Liver (tissue), 9 donors: ENCODE data around the gene SPRED1. TPM values are rescaled to one million over a fixed set of nuclear protein-coding genes. Genes with fewer than 3 reads are reported as not detected.

Experiments used
- DNase-seq: peaks from one replicate; pipeline ENCODE4 v3.0.0-alpha.2; 2017; ENCODE audit warnings: low spot score
- H3K27ac ChIP-seq, 2 donors: one replicate each; pipeline ENCODE4 v1.7.0; 2013; ENCODE audit warnings: inconsistent platforms in 2 of 2, low read length in 2 of 2, control low read depth in 1 of 2, low read depth in 1 of 2, mild to moderate bottlenecking in 1 of 2
- H3K27me3 ChIP-seq, 4 donors: one replicate each; pipeline versions ENCODE4 v1.6.1 to v1.7.0; 2013; ENCODE audit warnings: low read length in 3 of 4, inconsistent platforms in 1 of 4, mild to moderate bottlenecking in 1 of 4, moderate library complexity in 1 of 4; ENCODE audit not compliant: control insufficient read depth in 4 of 4, insufficient read depth in 4 of 4
- H3K36me3 ChIP-seq, 4 donors: one replicate each; pipeline versions ENCODE4 v1.6.1 to v1.7.0; 2013; ENCODE audit warnings: low read length in 3 of 4, mild to moderate bottlenecking in 3 of 4, low read depth in 1 of 4, moderate library complexity in 1 of 4; ENCODE audit not compliant: control insufficient read depth in 4 of 4, insufficient read depth in 3 of 4
- H3K4me1 ChIP-seq, 4 donors: one replicate each; pipeline versions ENCODE4 v1.6.1 to v1.7.0; 2013; ENCODE audit warnings: low read length in 3 of 4, mild to moderate bottlenecking in 3 of 4, moderate library complexity in 1 of 4; ENCODE audit not compliant: control insufficient read depth in 4 of 4, insufficient read depth in 4 of 4
- H3K4me3 ChIP-seq, 3 donors: one replicate each; pipeline versions ENCODE4 v1.6.1 to v1.7.0; 2013; ENCODE audit warnings: low read length in 3 of 3, control low read depth in 1 of 3, low read depth in 1 of 3, mild to moderate bottlenecking in 1 of 3
- H3K9ac ChIP-seq, 2 donors: one replicate each; pipeline ENCODE4 v1.7.0; 2013; ENCODE audit warnings: low read length in 2 of 2, mild to moderate bottlenecking in 2 of 2, moderate library complexity in 2 of 2, control low read depth in 1 of 2, low read depth in 1 of 2
- H3K9me3 ChIP-seq, 4 donors: one replicate each; pipeline versions ENCODE4 v1.6.1 to v1.7.0; 2013; ENCODE audit warnings: low read length in 3 of 4; ENCODE audit not compliant: control insufficient read depth in 4 of 4
- ATF3 ChIP-seq: IDR thresholded peaks from 2 replicates; pipeline ENCODE4 v1.6.1; 2016; ENCODE audit warnings: antibody characterized with exemption
- CTCF ChIP-seq: fragments of 150-350 bp; IDR thresholded peaks from 2 replicates; pipeline ENCODE4 v1.5.1; 2017; ENCODE audit warnings: improper control_type of control experiment, low read depth, low read length; ENCODE audit not compliant: missing input control
- EGR1 ChIP-seq, 2 donors: IDR thresholded peaks; 2 replicates each; pipeline ENCODE4 v1.6.1; 2016 to 2018; ENCODE audit warnings: antibody characterized with exemption in 2 of 2, low read depth in 2 of 2
- FOXA1 ChIP-seq: IDR thresholded peaks from 2 replicates; pipeline ENCODE4 v1.6.1; 2016; ENCODE audit warnings: antibody characterized with exemption
- FOXA2 ChIP-seq: IDR thresholded peaks from 2 replicates; pipeline ENCODE4 v1.6.1; 2016; ENCODE audit warnings: antibody characterized with exemption
- GABPA ChIP-seq, 2 donors: IDR thresholded peaks in 1 of 2; conservative IDR thresholded peaks in 1 of 2; 2 replicates each; pipeline ENCODE4 v1.6.1; 2016; ENCODE audit warnings: antibody characterized with exemption in 2 of 2, mild to moderate bottlenecking in 1 of 2, moderate library complexity in 1 of 2
- HNF4A ChIP-seq, 2 donors: conservative IDR thresholded peaks; 2 replicates each; pipeline ENCODE4 v1.6.1; 2016; ENCODE audit warnings: antibody characterized with exemption in 2 of 2, mild to moderate bottlenecking in 2 of 2
- HNF4G ChIP-seq: IDR thresholded peaks from 2 replicates; pipeline ENCODE4 v1.6.1; 2016; ENCODE audit warnings: antibody characterized with exemption
- JUND ChIP-seq, 2 donors: IDR thresholded peaks; 2 replicates each; pipeline ENCODE4 v1.6.1; 2016; ENCODE audit warnings: antibody characterized with exemption in 2 of 2
- MAX ChIP-seq: IDR thresholded peaks from 2 replicates; pipeline ENCODE4 v1.6.1; 2016; ENCODE audit warnings: antibody characterized with exemption
- NR2F2 ChIP-seq: IDR thresholded peaks from 2 replicates; pipeline ENCODE4 v1.6.1; 2016; ENCODE audit warnings: antibody characterized with exemption
- RAD21 ChIP-seq, 2 donors: IDR thresholded peaks; 2 replicates each; pipeline ENCODE4 v1.6.1; 2016; ENCODE audit warnings: antibody characterized with exemption in 2 of 2, mild to moderate bottlenecking in 2 of 2
- REST ChIP-seq: IDR thresholded peaks from 2 replicates; pipeline ENCODE4 v1.6.1; 2016; ENCODE audit warnings: antibody characterized with exemption, mild to moderate bottlenecking
- RXRA ChIP-seq, 2 donors: IDR thresholded peaks; 2 replicates each; pipeline ENCODE4 v1.6.1; 2017 to 2018; ENCODE audit warnings: antibody characterized with exemption in 2 of 2, mild to moderate bottlenecking in 1 of 2
- SP1 ChIP-seq: IDR thresholded peaks from 2 replicates; pipeline ENCODE4 v1.6.1; 2018; ENCODE audit warnings: antibody characterized with exemption, mild to moderate bottlenecking
- TAF1 ChIP-seq: conservative IDR thresholded peaks from 2 replicates; pipeline ENCODE4 v1.6.1; 2016; ENCODE audit warnings: antibody characterized with exemption, mild to moderate bottlenecking
- YY1 ChIP-seq: IDR thresholded peaks from 2 replicates; pipeline ENCODE4 v1.6.1; 2016; ENCODE audit warnings: antibody characterized with exemption, mild to moderate bottlenecking
- ZBTB33 ChIP-seq: IDR thresholded peaks from 2 replicates; pipeline ENCODE4 v1.6.1; 2016; ENCODE audit warnings: antibody characterized with exemption
- WGBS: extraction: QIAGEN DNeasy Blood & Tissue Kit; methylation state at CpG from one replicate; pipeline ENCODE4 v1.1.7; 2013; 5-methylcytosine and 5-hydroxymethylcytosine counted together
- polyA plus RNA-seq, 2 donors: library from polyadenylated mRNA; stranded (reverse) in 1 of 2; unstranded in 1 of 2; fragments of 200-250 nt in 1 of 2; fragments of >200 nt in 1 of 2; fragmentation: Nextera tagmentation in 1 of 2; extraction: Ambion mirVana in 1 of 2; gene quantifications; one replicate each; pipeline versions ENCODE4 v1.2.1 to v1.2.3, GENCODE V29; 2013 to 2015
- total RNA-seq, 2 donors: library from RNA; depleted of rRNA; stranded (reverse); fragments of >200 nt; gene quantifications; one replicate each; pipeline ENCODE4 v1.2.3, GENCODE V29; 2014
- donor health status: healthy.
- donor health status: healthy.
- donor health status: healthy.
- donor health status: healthy.
- donor health status: healthy.

Gene SPRED1
- total and polyA plus RNA-seq, 4 donors, result 1.2 to 7.7 (median 4.4) TPM

GRCh38 chr15:38316311-38316710 lies 63.7 kb downstream of the SPRED1 start:
- no peaks in the 10 kb centered on the region for H3K27me3 ChIP-seq
- no peak overlapping the region for H3K27ac ChIP-seq
- no peak overlapping the region for H3K9ac ChIP-seq
- H3K4me1 ChIP-seq, result no peaks in the 10 kb centered on the region
- 89% methylated on average over 2 of the region's 2 CpGs for WGBS
- TF ChIP-seq HNF4A (conservative IDR thresholded peaks at IDR 0.05) (no peak), ATF3 (no peak), RXRA (IDR thresholded peaks at IDR 0.05) (no peak), NR2F2 (no peak), ZBTB33 (no peak), GABPA (IDR thresholded peaks at IDR 0.05 in 1 of 2, conservative IDR thresholded peaks at IDR 0.05 in 1 of 2) (no peak), TAF1 (no peak), RAD21 (IDR thresholded peaks at IDR 0.05) (no peak), CTCF (no peak), REST (no peak), FOXA2 (no peak), FOXA1 (no peak), EGR1 (IDR thresholded peaks at IDR 0.05; ENCODE audit: low read depth in 2 of 2) (no peak), HNF4G (no peak), SP1 (no peak), JUND (IDR thresholded peaks at IDR 0.05) (no peak), MAX (no peak), YY1 (no peak)
- H3K9me3 ChIP-seq, result no peaks in the 10 kb centered on the region
- DNase-seq, result no peak
- no peak overlapping the region for H3K4me3 ChIP-seq
- peaks cover 0 to 2% (median 0%) of the 10 kb centered on the region in 4 donors for H3K36me3 ChIP-seq
